Neural progenitor cell (in vitro differentiated cells): ENCODE measurements around the gene PRCD.

Experiments
- CTCF ChIP-seq: fragments of 200-600 bp; sonication (generic); IDR thresholded peaks from 2 replicates; pipeline ENCODE4 v1.5.1; 2017; ENCODE audit warnings: antibody characterized with exemption, mild to moderate bottlenecking
- EZH2 ChIP-seq: fragments of 200-600 bp; sonication (generic); IDR thresholded peaks from 2 replicates; pipeline ENCODE4 v1.6.1; 2017; ENCODE audit warnings: antibody characterized with exemption, mild to moderate bottlenecking, moderate library complexity

- no peak for TF ChIP-seq CTCF
- TF ChIP-seq EZH2: no peak
Measured at GRCh38 chr17:76566988-76567431, 27.2 kb downstream of the PRCD start.
